SK-N-MC (cell line): Measurements from ENCODE around the gene DELE1.

Experiments used
- EZH2 ChIP-seq: fragments of 200-600 bp; sonication (generic); IDR thresholded peaks from one replicate; pipeline ENCODE4 v1.6.1; 2017; ENCODE audit warnings: antibody characterized with exemption
- FOXP2 ChIP-seq: optimal IDR thresholded peaks from 2 replicates; pipeline ENCODE3; 2011; ENCODE audit warnings: mild to moderate bottlenecking, moderate library complexity; ENCODE audit not compliant: insufficient read depth; ENCODE audit errors: extremely low read length, control extremely low read depth

DNA sequence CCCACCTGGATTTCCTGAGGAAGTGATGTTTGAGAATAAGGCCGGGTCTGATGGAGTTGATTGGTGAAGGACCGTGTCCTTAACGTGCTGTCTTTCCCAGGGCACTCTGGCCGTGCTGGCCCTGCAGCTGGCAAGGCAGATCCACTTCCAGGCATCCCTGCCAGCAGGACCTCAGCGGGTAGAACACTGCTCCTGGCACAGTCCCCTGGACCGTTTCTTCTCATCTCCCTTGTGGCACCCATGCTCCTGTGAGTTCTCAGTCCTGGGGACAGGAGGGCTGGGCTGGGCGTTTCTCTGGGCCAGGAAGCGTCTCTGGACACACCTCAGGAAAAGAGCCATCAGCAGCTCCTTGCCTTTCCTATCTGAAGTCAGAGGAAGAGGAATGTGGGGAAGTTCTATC lies 4.4 kb downstream of the DELE1 start:
- TF ChIP-seq FOXP2: no peak
- no peak for TF ChIP-seq EZH2
